ENCODE results near the gene ZCCHC7.

GRCh38 chr9:37102486-37102885 is 17.9 kb upstream of the ZCCHC7 start:
- TF ChIP-seq EZH2 (IDR thresholded peaks at IDR 0.05; ENCODE audit: insufficient read depth, poor library complexity, severe bottlenecking) (no peak), EZH2phosphoT487 (IDR thresholded peaks at IDR 0.05; ENCODE audit: insufficient read depth, low read depth) (no peak)

All from GM23248 (cell line).